ENCODE data around the gene NPHP4. TPM values are rescaled to one million over a fixed set of nuclear protein-coding genes. Genes with fewer than 3 reads are reported as not detected.

NPHP4 gene
- total and polyA plus RNA-seq, 12 donors = 2.7 to 13.2 (median 7.3) TPM

GRCh38 chr1:5976231-5976630 is 16.0 kb downstream of the NPHP4 start:
- no peak for DNase-seq
- Histone ChIP-seq H3K36me3 (replicated peaks in 1 of 2) (no peaks in the 10 kb centered on the region), H3K27ac (no peak overlapping the region), H3K4me3 (no peak overlapping the region), H3K4me1 (replicated peaks in 1 of 2) (no peaks in the 10 kb centered on the region), H3K27me3 (no peaks in the 10 kb centered on the region), H3K9me3 (replicated peaks in 1 of 3) (no peaks in the 10 kb centered on the region)
- WGBS, 4 donors = 93 to 94% (median 93%) methylated on average over 11 to 16 of the region's 16 CpGs
- intact Hi-C loops (cut with DNase I) = no loop called here
- TF ChIP-seq CTCF (IDR thresholded peaks at IDR 0.05) (no peak), POLR2A (IDR thresholded peaks at IDR 0.05) (no peak)

GRCh38 chr1:5975133-5975880 is 16.9 kb downstream of the NPHP4 start:
- H3K36me3 ChIP-seq (replicated peaks in 1 of 2) = no peaks in the 10 kb centered on the region
- H3K27ac ChIP-seq = no peak overlapping the region
- no peak overlapping the region for H3K4me3 ChIP-seq
- intact Hi-C loops (cut with DNase I) = no loop called here
- no peaks in the 10 kb centered on the region for H3K27me3 ChIP-seq
- DNase-seq = peak in 6 of 7 donors; percentile 56 to 81 (median 62)
- peak; percentile 56 to 82 (median 73) for TF ChIP-seq CTCF (IDR thresholded peaks at IDR 0.05)
- no peak for TF ChIP-seq POLR2A (IDR thresholded peaks at IDR 0.05)
- H3K4me1 ChIP-seq (replicated peaks in 1 of 2) = no peaks in the 10 kb centered on the region
- WGBS, 4 donors = 69 to 70% (median 70%) methylated on average over 13 to 17 of the region's 17 CpGs
- H3K9me3 ChIP-seq (replicated peaks in 1 of 3) = no peaks in the 10 kb centered on the region

GRCh38 chr1:5974631-5975030 is 17.6 kb downstream of the NPHP4 start:
- Histone ChIP-seq H3K4me3 (no peak overlapping the region), H3K27me3 (no peaks in the 10 kb centered on the region), H3K36me3 (replicated peaks in 1 of 2) (no peaks in the 10 kb centered on the region), H3K27ac (no peak overlapping the region), H3K9me3 (replicated peaks in 1 of 3) (no peaks in the 10 kb centered on the region), H3K4me1 (replicated peaks in 1 of 2) (no peaks in the 10 kb centered on the region)
- TF ChIP-seq CTCF (IDR thresholded peaks at IDR 0.05) = no peak
- no peak for TF ChIP-seq POLR2A (IDR thresholded peaks at IDR 0.05)
- 78 to 90% (median 89%) methylated on average over 8 of the region's 8 CpGs for WGBS, 4 donors
- DNase-seq = no peak
- intact Hi-C loops (cut with DNase I) = loop anchor here in 1 of 2 donors (5.0 kb wide), 1 partner anchor 462 kb away; no protein-coding TSS in a partner anchor

GRCh38 chr1:5973771-5974170 is 18.5 kb downstream of the NPHP4 start:
- 80 to 87% (median 82%) methylated on average over 9 to 11 of the region's 11 CpGs for WGBS, 4 donors
- H3K4me1 ChIP-seq (replicated peaks in 1 of 2) = no peaks in the 10 kb centered on the region
- no peak for DNase-seq
- no peak overlapping the region for H3K4me3 ChIP-seq
- no peaks in the 10 kb centered on the region for H3K9me3 ChIP-seq (replicated peaks in 1 of 3)
- no peaks in the 10 kb centered on the region for H3K27me3 ChIP-seq
- intact Hi-C loops (cut with DNase I) = loop anchor here in 1 of 2 donors (5.0 kb wide), 1 partner anchor 461 kb away; no protein-coding TSS in a partner anchor
- no peaks in the 10 kb centered on the region for H3K36me3 ChIP-seq (replicated peaks in 1 of 2)
- no peak overlapping the region for H3K27ac ChIP-seq
- TF ChIP-seq CTCF (IDR thresholded peaks at IDR 0.05) (no peak), POLR2A (IDR thresholded peaks at IDR 0.05) (no peak)
